ENCODE measurements around the gene ENKD1. TPM values are rescaled to one million over a fixed set of nuclear protein-coding genes. Genes with fewer than 3 reads are reported as not detected.

ENKD1 gene
- total and polyA plus RNA-seq, 2 of the 4 experiments (the other 2 are of a cell fraction): 2.9 to 6.3 TPM

- Histone ChIP-seq H3K4me3 (ENCODE audit: insufficient read depth, low read depth, low read length) (no peak overlapping the region), H3K9me1 (ENCODE audit: insufficient read depth, low read length) (peaks cover 6% of the 10 kb centered on the region), H2BK15ac (ENCODE audit: low read depth, low read length) (no peak overlapping the region), H3K4me2 (ENCODE audit: low read depth, low read length) (no peak overlapping the region), H3K4ac (ENCODE audit: low read depth, low read length) (no peak overlapping the region), H4K20me1 (ENCODE audit: insufficient read depth, low read length) (peaks cover 14% of the 10 kb centered on the region), H3K14ac (replicated peaks; ENCODE audit: low read depth, low read length) (no peak overlapping the region), H3K27me3 (ENCODE audit: control insufficient read depth, insufficient read depth, low read length) (no peaks in the 10 kb centered on the region), H2AFZ (replicated peaks; ENCODE audit: low read length, poor library complexity) (no peak overlapping the region), H3K56ac (ENCODE audit: extremely low read depth, insufficient read depth, low read length) (no peak overlapping the region), H2BK5ac (ENCODE audit: low read depth, low read length, poor library complexity, severe bottlenecking) (no peak overlapping the region), H2BK120ac (ENCODE audit: low read depth, low read length) (no peak overlapping the region), H3K18ac (ENCODE audit: low read depth, low read length) (no peak overlapping the region), H4K8ac (ENCODE audit: low read depth in 2 of 2, low read length in 2 of 2) (no peak overlapping the region), H4K91ac (ENCODE audit: insufficient read depth, low read depth, low read length) (no peak overlapping the region), H3K9me3 (ENCODE audit: control insufficient read depth, insufficient read depth, low read length) (no peaks in the 10 kb centered on the region), H3K4me1 (ENCODE audit: control insufficient read depth, insufficient read depth, low read length) (peaks cover 4% of the 10 kb centered on the region; the same call in 1 of the 2 replicates), H3K9ac (ENCODE audit: low read depth, low read length) (no peak overlapping the region), H2AK5ac (ENCODE audit: low read depth, low read length) (no peak overlapping the region), H3K27ac (ENCODE audit: insufficient read depth, low read length) (no peak overlapping the region), H2AK9ac (replicated peaks; ENCODE audit: low read depth, low read length, poor library complexity) (no peak overlapping the region), H2BK20ac (ENCODE audit: low read depth, low read length) (no peak overlapping the region), H4K5ac (ENCODE audit: low read depth, low read length) (no peak overlapping the region), H3K23ac (ENCODE audit: low read depth, low read length) (no peak overlapping the region), H3K79me1 (ENCODE audit: low read depth in 1 of 2, low read length in 2 of 2) (peaks cover 12 to 46% of the 10 kb centered on the region in 2 experiments), H3K36me3 (ENCODE audit: control insufficient read depth, insufficient read depth, low read length) (no peaks in the 10 kb centered on the region)
- ATAC-seq (ENCODE audit: low read depth): no peak
- BruUV-seq (replicated peaks): no TSS peak
- in situ Hi-C loops (cut with MboI; ENCODE audit: low sequenced_read_pairs) (no loop called here), intact Hi-C loops (cut with micrococcal nuclease) (no loop called here), dilution Hi-C loops (cut with HindIII; ENCODE audit: low sequenced_read_pairs, unreplicated experiment) (no loop called here)
- DNase-seq: no peak
- POLR2A ChIA-PET (ENCODE audit: unreplicated experiment): no interaction called here
- CTCF ChIA-PET: no interaction called here
- WGBS, 2 experiments (ENCODE audit: extremely low coverage in 2 of 2, insufficient read length in 1 of 2): no CpG with 5 or more reads among the region's 5 CpGs
- no peak for TF ChIP-seq SMC3 (IDR thresholded peaks at IDR 0.05; ENCODE audit: low read depth, low read length)
- TF ChIP-seq RAD21 (IDR thresholded peaks at IDR 0.05; ENCODE audit: low read length): no peak
- TF ChIP-seq MAFK (IDR thresholded peaks at IDR 0.05; ENCODE audit: low read depth, low read length): no peak
- no peak for TF ChIP-seq BHLHE40 (IDR thresholded peaks at IDR 0.05; ENCODE audit: low read depth, low read length)
- no peak for TF ChIP-seq ELK1 (IDR thresholded peaks at IDR 0.05; ENCODE audit: borderline replicate concordance, low read depth, low read length)
- no peak for TF ChIP-seq MXI1 (IDR thresholded peaks at IDR 0.05; ENCODE audit: borderline replicate concordance, low read depth, low read length)
- TF ChIP-seq FOS (IDR thresholded peaks at IDR 0.05; ENCODE audit: low read depth, low read length): no peak
Observed at GRCh38 chr16:67707790-67708189, 41.2 kb upstream of the ENKD1 start.
